Measurements from ENCODE around the gene TOPBP1. TPM values are rescaled to one million over a fixed set of nuclear protein-coding genes. Genes with fewer than 3 reads are reported as not detected.

The TOPBP1 gene
- total RNA-seq, 1 donor from 2014 or later, result 21.4 TPM

- Histone ChIP-seq H3K4me1 (ENCODE audit: control insufficient read depth in 3 of 3, insufficient read depth in 3 of 3, low read length in 3 of 3) (no peaks in the 10 kb centered on the region), H3K4me3 (ENCODE audit: low read length in 3 of 3) (no peak overlapping the region), H3K9ac (ENCODE audit: low read depth in 1 of 3, low read length in 3 of 3) (no peak overlapping the region), H3K9me3 (ENCODE audit: control insufficient read depth in 3 of 3, low read length in 3 of 3) (no peaks in the 10 kb centered on the region), H3K27ac (ENCODE audit: low read depth, low read length) (no peak overlapping the region), H3K27me3 (ENCODE audit: control insufficient read depth in 3 of 3, insufficient read depth in 3 of 3, low read length in 3 of 3) (no peaks in the 10 kb centered on the region), H3K36me3 (ENCODE audit: control insufficient read depth in 3 of 3, insufficient read depth in 3 of 3, low read length in 3 of 3) (peaks cover 6 to 36% (median 24%) of the 10 kb centered on the region in 3 donors)
Observed at GRCh38 chr3:133610031-133610430, 51.7 kb downstream of the TOPBP1 start.

- no peaks in the 10 kb centered on the region for H3K9me3 ChIP-seq (ENCODE audit: control insufficient read depth in 3 of 3, low read length in 3 of 3)
- H3K27ac ChIP-seq (ENCODE audit: low read depth, low read length), result no peak overlapping the region
- no peak overlapping the region for H3K9ac ChIP-seq (ENCODE audit: low read depth in 1 of 3, low read length in 3 of 3)
- H3K4me1 ChIP-seq (ENCODE audit: control insufficient read depth in 3 of 3, insufficient read depth in 3 of 3, low read length in 3 of 3), result no peaks in the 10 kb centered on the region
- peaks cover 6 to 36% (median 26%) of the 10 kb centered on the region in 3 donors for H3K36me3 ChIP-seq (ENCODE audit: control insufficient read depth in 3 of 3, insufficient read depth in 3 of 3, low read length in 3 of 3)
- no peak overlapping the region for H3K4me3 ChIP-seq (ENCODE audit: low read length in 3 of 3)
- H3K27me3 ChIP-seq (ENCODE audit: control insufficient read depth in 3 of 3, insufficient read depth in 3 of 3, low read length in 3 of 3), result no peaks in the 10 kb centered on the region
Observed at GRCh38 chr3:133608388-133608787, 53.4 kb downstream of the TOPBP1 start.

- no peak overlapping the region for H3K4me3 ChIP-seq (ENCODE audit: low read length in 3 of 3)
- H3K4me1 ChIP-seq (ENCODE audit: control insufficient read depth in 3 of 3, insufficient read depth in 3 of 3, low read length in 3 of 3), result no peaks in the 10 kb centered on the region
- no peak overlapping the region for H3K9ac ChIP-seq (ENCODE audit: low read depth in 1 of 3, low read length in 3 of 3)
- H3K9me3 ChIP-seq (ENCODE audit: control insufficient read depth in 3 of 3, low read length in 3 of 3), result no peaks in the 10 kb centered on the region
- peaks cover 6 to 36% (median 26%) of the 10 kb centered on the region in 3 donors for H3K36me3 ChIP-seq (ENCODE audit: control insufficient read depth in 3 of 3, insufficient read depth in 3 of 3, low read length in 3 of 3)
- H3K27me3 ChIP-seq (ENCODE audit: control insufficient read depth in 3 of 3, insufficient read depth in 3 of 3, low read length in 3 of 3), result no peaks in the 10 kb centered on the region
- no peak overlapping the region for H3K27ac ChIP-seq (ENCODE audit: low read depth, low read length)
Observed at GRCh38 chr3:133607816-133608215, 53.9 kb downstream of the TOPBP1 start.

DNA sequence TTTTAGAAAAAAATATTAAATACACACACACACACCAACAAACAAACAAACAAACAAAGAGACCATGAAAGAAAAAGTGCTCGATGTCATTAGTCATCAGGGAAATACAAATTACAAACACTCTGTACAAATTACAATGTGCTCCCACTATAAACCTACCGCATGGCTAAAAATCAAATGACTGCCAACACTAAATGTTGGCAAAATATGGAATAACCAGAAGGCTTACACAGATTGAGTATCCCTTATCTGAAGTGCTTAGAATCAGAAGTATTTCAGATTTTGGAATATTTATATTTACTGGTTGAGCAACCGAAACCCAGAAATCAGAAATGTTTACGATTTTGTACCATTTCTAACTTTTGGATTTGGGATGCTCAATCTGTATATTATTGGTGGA lies 54.8 kb downstream of the TOPBP1 start:
- Histone ChIP-seq H3K9ac (ENCODE audit: low read depth in 1 of 3, low read length in 3 of 3) (no peak overlapping the region), H3K4me3 (ENCODE audit: low read length in 3 of 3) (no peak overlapping the region), H3K9me3 (ENCODE audit: control insufficient read depth in 3 of 3, low read length in 3 of 3) (no peaks in the 10 kb centered on the region), H3K36me3 (ENCODE audit: control insufficient read depth in 3 of 3, insufficient read depth in 3 of 3, low read length in 3 of 3) (peaks cover 6 to 31% (median 23%) of the 10 kb centered on the region in 3 donors), H3K27ac (ENCODE audit: low read depth, low read length) (no peak overlapping the region), H3K4me1 (ENCODE audit: control insufficient read depth in 3 of 3, insufficient read depth in 3 of 3, low read length in 3 of 3) (no peaks in the 10 kb centered on the region), H3K27me3 (ENCODE audit: control insufficient read depth in 3 of 3, insufficient read depth in 3 of 3, low read length in 3 of 3) (no peaks in the 10 kb centered on the region)

GRCh38 chr3:133606342-133606741 lies 55.4 kb downstream of the TOPBP1 start:
- Histone ChIP-seq H3K36me3 (ENCODE audit: control insufficient read depth in 3 of 3, insufficient read depth in 3 of 3, low read length in 3 of 3) (peaks cover 6 to 26% (median 19%) of the 10 kb centered on the region in 3 donors), H3K9ac (ENCODE audit: low read depth in 1 of 3, low read length in 3 of 3) (no peak overlapping the region), H3K4me1 (ENCODE audit: control insufficient read depth in 3 of 3, insufficient read depth in 3 of 3, low read length in 3 of 3) (no peaks in the 10 kb centered on the region), H3K4me3 (ENCODE audit: low read length in 3 of 3) (no peak overlapping the region), H3K27ac (ENCODE audit: low read depth, low read length) (no peak overlapping the region), H3K27me3 (ENCODE audit: control insufficient read depth in 3 of 3, insufficient read depth in 3 of 3, low read length in 3 of 3) (no peaks in the 10 kb centered on the region), H3K9me3 (ENCODE audit: control insufficient read depth in 3 of 3, low read length in 3 of 3) (no peaks in the 10 kb centered on the region)

GRCh38 chr3:133600572-133601081 lies 61.1 kb downstream of the TOPBP1 start:
- H3K9me3 ChIP-seq (ENCODE audit: control insufficient read depth in 3 of 3, low read length in 3 of 3), result no peaks in the 10 kb centered on the region
- peaks cover 0 to 4% (median 0%) of the 10 kb centered on the region in 3 donors for H3K36me3 ChIP-seq (ENCODE audit: control insufficient read depth in 3 of 3, insufficient read depth in 3 of 3, low read length in 3 of 3)
- no peak overlapping the region for H3K27ac ChIP-seq (ENCODE audit: low read depth, low read length)
- H3K9ac ChIP-seq (ENCODE audit: low read depth in 1 of 3, low read length in 3 of 3), result no peak overlapping the region
- H3K27me3 ChIP-seq (ENCODE audit: control insufficient read depth in 3 of 3, insufficient read depth in 3 of 3, low read length in 3 of 3), result no peaks in the 10 kb centered on the region
- no peak overlapping the region for H3K4me3 ChIP-seq (ENCODE audit: low read length in 3 of 3)
- no peaks in the 10 kb centered on the region for H3K4me1 ChIP-seq (ENCODE audit: control insufficient read depth in 3 of 3, insufficient read depth in 3 of 3, low read length in 3 of 3)

DNA sequence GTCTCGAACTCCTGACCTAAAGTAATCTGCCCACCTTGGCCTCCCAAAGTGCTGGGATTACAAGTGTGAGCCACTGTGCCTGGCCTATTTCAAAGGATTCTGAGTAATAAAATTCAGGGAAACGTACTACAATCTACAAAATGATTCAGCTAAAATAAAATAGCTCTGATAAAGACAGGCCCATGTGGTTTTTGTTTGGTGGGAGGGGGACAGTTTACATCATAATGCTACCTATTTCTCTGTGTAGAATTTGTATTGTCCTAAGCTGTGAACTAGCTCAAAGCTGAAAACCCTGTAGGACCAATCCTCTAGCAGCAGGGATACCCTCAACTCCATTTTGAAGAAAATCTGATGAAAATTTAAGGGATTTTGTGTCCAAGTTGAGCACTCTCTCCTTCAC lies 62.5 kb downstream of the TOPBP1 start:
- no peak overlapping the region for H3K4me3 ChIP-seq (ENCODE audit: low read length in 3 of 3)
- peaks cover 0 to 2% (median 0%) of the 10 kb centered on the region in 3 donors for H3K36me3 ChIP-seq (ENCODE audit: control insufficient read depth in 3 of 3, insufficient read depth in 3 of 3, low read length in 3 of 3)
- no peaks in the 10 kb centered on the region for H3K4me1 ChIP-seq (ENCODE audit: control insufficient read depth in 3 of 3, insufficient read depth in 3 of 3, low read length in 3 of 3)
- no peaks in the 10 kb centered on the region for H3K27me3 ChIP-seq (ENCODE audit: control insufficient read depth in 3 of 3, insufficient read depth in 3 of 3, low read length in 3 of 3)
- no peak overlapping the region for H3K27ac ChIP-seq (ENCODE audit: low read depth, low read length)
- H3K9ac ChIP-seq (ENCODE audit: low read depth in 1 of 3, low read length in 3 of 3), result no peak overlapping the region
- H3K9me3 ChIP-seq (ENCODE audit: control insufficient read depth in 3 of 3, low read length in 3 of 3), result no peaks in the 10 kb centered on the region

GRCh38 chr3:133598405-133598804 lies 63.3 kb downstream of the TOPBP1 start:
- no peaks in the 10 kb centered on the region for H3K27me3 ChIP-seq (ENCODE audit: control insufficient read depth in 3 of 3, insufficient read depth in 3 of 3, low read length in 3 of 3)
- no peaks in the 10 kb centered on the region for H3K9me3 ChIP-seq (ENCODE audit: control insufficient read depth in 3 of 3, low read length in 3 of 3)
- H3K9ac ChIP-seq (ENCODE audit: low read depth in 1 of 3, low read length in 3 of 3), result no peak overlapping the region
- no peak overlapping the region for H3K4me3 ChIP-seq (ENCODE audit: low read length in 3 of 3)
- peaks cover 0 to 2% (median 0%) of the 10 kb centered on the region in 3 donors for H3K36me3 ChIP-seq (ENCODE audit: control insufficient read depth in 3 of 3, insufficient read depth in 3 of 3, low read length in 3 of 3)
- H3K4me1 ChIP-seq (ENCODE audit: control insufficient read depth in 3 of 3, insufficient read depth in 3 of 3, low read length in 3 of 3), result no peaks in the 10 kb centered on the region
- H3K27ac ChIP-seq (ENCODE audit: low read depth, low read length), result no peak overlapping the region

GRCh38 chr3:133595341-133595740 lies 66.4 kb downstream of the TOPBP1 start:
- no peaks in the 10 kb centered on the region for H3K9me3 ChIP-seq (ENCODE audit: control insufficient read depth in 3 of 3, low read length in 3 of 3)

GRCh38 chr3:133593243-133593642 lies 68.5 kb downstream of the TOPBP1 start:
- H3K36me3 ChIP-seq (ENCODE audit: control insufficient read depth in 3 of 3, insufficient read depth in 3 of 3, low read length in 3 of 3), result peaks cover 5 to 16% (median 10%) of the 10 kb centered on the region in 3 donors
- no peaks in the 10 kb centered on the region for H3K9me3 ChIP-seq (ENCODE audit: control insufficient read depth in 3 of 3, low read length in 3 of 3)
- H3K9ac ChIP-seq (ENCODE audit: low read depth in 1 of 3, low read length in 3 of 3), result no peak overlapping the region
- H3K4me3 ChIP-seq (ENCODE audit: low read length in 3 of 3), result no peak overlapping the region
- H3K27ac ChIP-seq (ENCODE audit: low read depth, low read length), result no peak overlapping the region
- H3K4me1 ChIP-seq (ENCODE audit: control insufficient read depth in 3 of 3, insufficient read depth in 3 of 3, low read length in 3 of 3), result peaks cover 0 to 4% (median 0%) of the 10 kb centered on the region in 3 donors
- no peaks in the 10 kb centered on the region for H3K27me3 ChIP-seq (ENCODE audit: control insufficient read depth in 3 of 3, insufficient read depth in 3 of 3, low read length in 3 of 3)

More at GRCh38 chr3:133595341-133595740, 66.4 kb downstream of the TOPBP1 start:
- Histone ChIP-seq H3K36me3 (ENCODE audit: control insufficient read depth in 3 of 3, insufficient read depth in 3 of 3, low read length in 3 of 3) (peaks cover 0 to 2% (median 0%) of the 10 kb centered on the region in 3 donors), H3K4me1 (ENCODE audit: control insufficient read depth in 3 of 3, insufficient read depth in 3 of 3, low read length in 3 of 3) (no peaks in the 10 kb centered on the region), H3K9ac (ENCODE audit: low read depth in 1 of 3, low read length in 3 of 3) (no peak overlapping the region), H3K4me3 (ENCODE audit: low read length in 3 of 3) (no peak overlapping the region), H3K27me3 (ENCODE audit: control insufficient read depth in 3 of 3, insufficient read depth in 3 of 3, low read length in 3 of 3) (no peaks in the 10 kb centered on the region), H3K27ac (ENCODE audit: low read depth, low read length) (no peak overlapping the region)
